ENCODE results near the gene TEDC2.

- TF ChIP-seq CTCF (IDR thresholded peaks at IDR 0.05 in 2 of 3, conservative IDR thresholded peaks at IDR 0.05 in 1 of 3; ENCODE audit: insufficient read depth in 2 of 3, low read depth in 1 of 3, low read length in 3 of 3), result no peak
- TF ChIP-seq ZBTB26 (CRISPR knock-in tag; IDR thresholded peaks at IDR 0.05), result no peak
- TF ChIP-seq POLR2AphosphoS2 (IDR thresholded peaks at IDR 0.05; ENCODE audit: low read length), result no peak
- TF ChIP-seq BRF2 (IDR thresholded peaks at IDR 0.05; ENCODE audit: borderline replicate concordance, insufficient read depth, insufficient read length), result no peak
- TF ChIP-seq USF2 (CRISPR knock-in tag; IDR thresholded peaks at IDR 0.05), result no peak
- no peak for TF ChIP-seq NBN (IDR thresholded peaks at IDR 0.05; ENCODE audit: low read depth)
- no peak for TF ChIP-seq FOXA1 (IDR thresholded peaks at IDR 0.05; ENCODE audit: borderline replicate concordance)
- no peak for TF ChIP-seq SIN3A (IDR thresholded peaks at IDR 0.05; ENCODE audit: borderline replicate concordance in 2 of 2, control insufficient read depth in 1 of 2, low read depth in 2 of 2, low read length in 2 of 2)
- TF ChIP-seq CREBBP (IDR thresholded peaks at IDR 0.05; ENCODE audit: low read depth, low read length), result no peak
- no peak for TF ChIP-seq HDAC6 (IDR thresholded peaks at IDR 0.05; ENCODE audit: low read depth, low read length)
Measured at GRCh38 chr16:2478279-2478678, 18.4 kb downstream of the TEDC2 start.

Measured in K562 (cell line).